Measurements from ENCODE around the gene USP47.

USP47 gene

GRCh38 chr11:11947825-11948224 is 106.1 kb downstream of the USP47 start:
- H3K27me3 Mint-ChIP-seq (ENCODE audit: low read depth, poor library complexity) = no peaks in the 10 kb centered on the region
- H3K4me3 Mint-ChIP-seq = no peak overlapping the region
- no peak overlapping the region for H3K27ac Mint-ChIP-seq
- H3K9me3 Mint-ChIP-seq = no peaks in the 10 kb centered on the region
- no peak for DNase-seq
- peaks cover 84% of the 10 kb centered on the region for H3K36me3 Mint-ChIP-seq (ENCODE audit: low read depth)
- H3K4me1 Mint-ChIP-seq = no peaks in the 10 kb centered on the region
- TF ChIP-seq CTCF (IDR thresholded peaks at IDR 0.05) = no peak

GRCh38 chr11:11948242-11948947 is 106.6 kb downstream of the USP47 start:
- Mint-ChIP-seq H3K4me3 (no peak overlapping the region), H3K27me3 (ENCODE audit: low read depth, poor library complexity) (no peaks in the 10 kb centered on the region), H3K4me1 (no peaks in the 10 kb centered on the region), H3K36me3 (ENCODE audit: low read depth) (peaks cover 85% of the 10 kb centered on the region), H3K27ac (no peak overlapping the region), H3K9me3 (no peaks in the 10 kb centered on the region)
- no peak for TF ChIP-seq CTCF (IDR thresholded peaks at IDR 0.05)
- DNase-seq = no peak

GRCh38 chr11:11949482-11949881 is 107.7 kb downstream of the USP47 start:
- Mint-ChIP-seq H3K4me1 (no peaks in the 10 kb centered on the region), H3K36me3 (ENCODE audit: low read depth) (peaks cover 87% of the 10 kb centered on the region), H3K9me3 (no peaks in the 10 kb centered on the region), H3K27ac (no peak overlapping the region), H3K27me3 (ENCODE audit: low read depth, poor library complexity) (no peaks in the 10 kb centered on the region), H3K4me3 (no peak overlapping the region)
- no peak for DNase-seq
- TF ChIP-seq CTCF (IDR thresholded peaks at IDR 0.05) = no peak

GRCh38 chr11:11952036-11952435 is 110.3 kb downstream of the USP47 start:
- H3K9me3 Mint-ChIP-seq = no peaks in the 10 kb centered on the region
- DNase-seq = no peak
- peaks cover 84% of the 10 kb centered on the region for H3K36me3 Mint-ChIP-seq (ENCODE audit: low read depth)
- TF ChIP-seq CTCF (IDR thresholded peaks at IDR 0.05) = no peak
- peak overlapping the region; percentile 2 for H3K27ac Mint-ChIP-seq
- H3K27me3 Mint-ChIP-seq (ENCODE audit: low read depth, poor library complexity) = no peaks in the 10 kb centered on the region
- no peak overlapping the region for H3K4me3 Mint-ChIP-seq
- no peaks in the 10 kb centered on the region for H3K4me1 Mint-ChIP-seq

- no peak for DNase-seq
- H3K27me3 Mint-ChIP-seq (ENCODE audit: low read depth, poor library complexity) = no peaks in the 10 kb centered on the region
- no peaks in the 10 kb centered on the region for H3K9me3 Mint-ChIP-seq
- H3K36me3 Mint-ChIP-seq (ENCODE audit: low read depth) = peaks cover 54% of the 10 kb centered on the region
- H3K4me1 Mint-ChIP-seq = peaks cover 8% of the 10 kb centered on the region
- TF ChIP-seq CTCF (IDR thresholded peaks at IDR 0.05) = no peak
- no peak overlapping the region for H3K27ac Mint-ChIP-seq
- no peak overlapping the region for H3K4me3 Mint-ChIP-seq
These were observed 114.2 kb downstream of the USP47 start for GRCh38 chr11:11956006-11956405.
